NOMO-1 (cell line): ENCODE results near the gene ADAMTSL2.

Source experiments
- DNase-seq, 2 experiments: peaks; one replicate each; lab custom pipeline; 2025; ENCODE audit not compliant: unreplicated experiment in 2 of 2; lab: John Stamatoyannopoulos, UW

The ADAMTSL2 gene

DNA sequence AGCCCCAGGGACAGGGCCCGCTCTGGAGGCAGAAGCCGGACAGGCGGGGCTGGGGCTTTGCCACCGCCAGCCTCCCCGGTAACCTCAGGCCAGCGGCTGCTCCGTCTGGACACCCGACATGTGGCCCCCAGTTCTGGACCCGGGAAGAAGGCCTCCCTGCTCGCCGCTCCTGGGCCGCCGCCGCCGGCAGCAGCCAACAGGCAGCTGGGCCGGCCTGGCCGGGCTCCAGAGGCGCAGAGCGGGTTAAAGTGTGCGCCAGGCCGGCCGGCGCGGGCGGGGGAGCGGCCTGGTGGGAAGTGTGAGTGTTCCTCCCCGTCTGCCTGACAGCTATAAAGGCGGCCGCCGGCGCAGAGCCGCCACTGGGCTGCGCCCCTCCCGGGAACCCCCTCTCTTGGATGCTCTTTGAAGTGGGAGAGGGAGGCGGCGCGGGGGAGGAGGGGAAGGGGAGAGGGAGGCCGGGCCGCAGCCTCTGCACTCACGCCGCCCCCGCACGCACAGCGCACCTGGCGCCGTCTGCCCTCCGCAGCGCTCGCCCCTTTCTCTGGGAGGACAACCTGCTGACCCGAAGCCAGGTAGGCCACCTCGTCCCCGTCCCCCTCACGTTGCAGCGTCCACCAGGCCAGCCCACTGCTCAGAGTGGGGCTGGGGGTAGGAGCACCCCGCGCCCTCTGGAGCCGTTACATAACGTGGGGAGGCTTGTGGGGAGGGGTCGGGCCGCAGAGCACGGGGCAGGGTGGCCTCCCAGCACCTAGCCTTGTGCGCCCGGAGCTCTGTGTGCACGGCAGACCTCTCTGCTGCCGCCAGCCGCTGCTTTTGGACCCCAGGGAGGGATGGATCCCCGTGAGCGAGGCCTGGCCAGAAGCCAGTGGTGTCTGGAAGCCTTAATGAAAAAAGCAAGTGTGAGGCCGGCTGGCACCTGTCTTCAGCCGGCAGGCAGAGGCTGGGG lies at the start of gene ADAMTSL2:
ADAMTSL2 (plus strand) TSS at position 359 of the 946 bp plus-strand sequence. CDS start 2,009 bp downstream, outside the sequence.
- DNase-seq: no peak

DNA sequence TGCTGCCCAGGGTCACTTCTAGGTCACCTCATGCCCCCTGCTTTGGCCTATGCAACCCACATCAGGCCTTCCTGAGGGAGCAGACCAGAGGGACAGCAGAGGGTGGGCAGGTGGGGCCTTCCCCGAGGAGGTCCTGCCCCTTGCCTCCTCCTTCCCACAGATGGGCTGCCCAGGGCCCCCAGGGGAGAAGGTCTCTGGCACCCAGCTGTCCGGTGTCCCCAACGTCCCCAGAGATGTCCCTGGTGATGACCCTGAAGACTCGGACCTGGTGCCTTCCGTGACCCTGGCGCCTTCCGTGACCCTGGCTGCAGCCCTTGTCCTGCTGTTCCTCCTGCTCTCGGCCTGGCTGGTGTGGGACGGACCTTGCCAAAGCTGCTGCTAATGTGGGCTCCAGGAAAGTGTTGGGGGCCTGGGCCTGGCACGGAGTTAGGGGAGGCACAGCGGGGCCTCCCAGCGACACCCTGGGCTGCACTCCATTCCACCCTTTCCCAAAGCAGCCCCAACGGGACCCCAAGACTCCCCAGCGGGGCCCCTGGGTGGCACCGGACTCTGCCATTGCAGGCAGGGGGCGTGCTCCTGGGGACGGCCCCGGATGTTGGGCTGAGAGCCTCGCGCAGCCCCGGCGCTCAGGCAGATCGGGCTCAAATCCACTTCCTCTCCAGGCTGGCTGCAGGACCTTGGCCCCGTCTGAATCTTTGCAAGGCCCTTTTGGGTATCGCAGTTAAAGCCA lies 48.8 kb upstream of the ADAMTSL2 start:
- peak; percentile 51 to 55 for DNase-seq

- DNase-seq: no peak
These were observed 47.2 kb upstream of the ADAMTSL2 start for GRCh38 chr9:133487331-133487725.

- no peak for DNase-seq
These were observed 45.7 kb upstream of the ADAMTSL2 start for GRCh38 chr9:133488686-133489252.

DNA sequence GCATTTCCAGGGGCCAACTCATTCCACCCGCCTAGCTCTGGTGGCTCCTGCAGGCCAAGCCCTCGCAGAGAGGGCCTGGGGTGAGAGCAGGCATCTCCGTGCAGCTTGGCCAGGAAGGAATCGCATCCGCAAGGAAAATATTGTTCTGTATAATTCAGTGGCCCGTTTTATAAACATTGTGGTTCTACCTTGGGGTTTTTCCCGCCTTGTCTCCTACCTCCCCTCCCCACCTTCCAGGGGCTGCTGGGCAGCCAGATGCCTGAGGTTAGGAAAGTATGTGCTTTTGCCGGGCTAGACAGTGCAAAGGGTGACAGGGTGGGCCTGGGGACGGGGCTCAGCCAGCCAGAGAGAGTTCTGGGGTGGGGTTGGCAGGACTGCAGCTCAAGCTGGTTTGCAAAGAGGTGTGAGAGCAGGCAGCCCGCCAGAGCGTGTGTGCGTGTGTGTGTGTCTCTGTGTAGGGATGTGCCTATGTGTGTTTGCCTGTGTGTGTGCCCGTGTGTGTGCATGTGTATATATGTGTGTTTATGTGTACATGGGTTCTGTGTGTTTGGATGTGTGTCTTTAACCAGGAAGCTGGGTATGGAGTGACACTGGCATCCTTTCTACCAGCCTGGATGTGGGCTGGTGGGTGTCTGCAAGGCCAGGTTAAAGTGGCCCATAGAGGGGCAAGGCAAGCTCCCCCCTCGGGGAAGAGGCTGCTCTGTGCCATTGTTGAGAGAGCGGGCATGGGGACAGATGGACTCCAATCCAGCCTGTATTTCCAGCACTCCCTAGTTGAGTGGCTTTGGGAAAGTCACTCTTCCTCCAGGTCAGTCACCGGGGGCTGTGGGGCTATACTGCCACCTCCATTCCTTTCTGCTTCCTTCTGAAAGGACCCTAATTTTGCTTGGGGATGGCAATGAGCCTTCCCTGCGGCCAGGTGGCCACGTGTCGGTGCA lies 45.0 kb upstream of the ADAMTSL2 start:
- no peak for DNase-seq

DNA sequence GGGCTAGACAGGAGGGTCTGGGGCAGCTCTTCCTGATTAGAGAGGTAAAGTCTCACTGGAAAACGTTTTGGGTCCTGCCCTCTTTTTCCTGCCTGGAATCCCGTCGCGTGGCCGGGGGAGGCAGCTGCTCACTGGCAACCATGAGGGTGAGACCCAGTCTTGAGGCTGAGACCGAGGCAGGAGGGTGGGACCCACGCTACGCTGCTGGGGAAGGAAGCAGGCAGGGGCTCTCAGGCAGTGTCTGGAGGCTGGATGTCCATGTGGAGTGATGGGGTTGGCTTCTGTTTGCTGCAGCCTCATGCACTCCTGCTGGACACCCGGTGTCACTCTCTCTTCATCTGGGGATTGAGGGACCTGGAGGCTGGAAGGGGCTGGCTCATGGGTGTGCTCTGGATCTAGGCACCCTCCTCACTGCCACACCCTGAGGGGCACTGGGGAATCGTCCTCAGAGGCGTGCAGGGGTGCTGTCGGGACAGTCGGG lies 44.3 kb upstream of the ADAMTSL2 start:
- DNase-seq: no peak

- no peak for DNase-seq
These were observed 43.4 kb upstream of the ADAMTSL2 start for GRCh38 chr9:133490865-133491655.

DNA sequence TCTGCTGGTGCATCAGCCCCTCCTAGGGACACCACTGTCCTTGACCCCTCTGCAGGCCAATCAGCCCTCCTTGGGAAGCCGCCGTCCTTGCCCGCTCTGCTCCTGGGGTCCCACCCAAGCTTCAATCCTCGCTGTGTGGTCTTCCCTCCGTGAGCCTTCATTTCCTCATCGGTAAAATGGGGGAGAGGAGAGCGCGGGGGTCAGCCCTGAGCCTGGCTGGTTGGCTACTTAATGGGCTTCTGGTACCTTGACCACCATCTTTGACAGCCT lies 42.9 kb upstream of the ADAMTSL2 start:
- DNase-seq: no peak

DNA sequence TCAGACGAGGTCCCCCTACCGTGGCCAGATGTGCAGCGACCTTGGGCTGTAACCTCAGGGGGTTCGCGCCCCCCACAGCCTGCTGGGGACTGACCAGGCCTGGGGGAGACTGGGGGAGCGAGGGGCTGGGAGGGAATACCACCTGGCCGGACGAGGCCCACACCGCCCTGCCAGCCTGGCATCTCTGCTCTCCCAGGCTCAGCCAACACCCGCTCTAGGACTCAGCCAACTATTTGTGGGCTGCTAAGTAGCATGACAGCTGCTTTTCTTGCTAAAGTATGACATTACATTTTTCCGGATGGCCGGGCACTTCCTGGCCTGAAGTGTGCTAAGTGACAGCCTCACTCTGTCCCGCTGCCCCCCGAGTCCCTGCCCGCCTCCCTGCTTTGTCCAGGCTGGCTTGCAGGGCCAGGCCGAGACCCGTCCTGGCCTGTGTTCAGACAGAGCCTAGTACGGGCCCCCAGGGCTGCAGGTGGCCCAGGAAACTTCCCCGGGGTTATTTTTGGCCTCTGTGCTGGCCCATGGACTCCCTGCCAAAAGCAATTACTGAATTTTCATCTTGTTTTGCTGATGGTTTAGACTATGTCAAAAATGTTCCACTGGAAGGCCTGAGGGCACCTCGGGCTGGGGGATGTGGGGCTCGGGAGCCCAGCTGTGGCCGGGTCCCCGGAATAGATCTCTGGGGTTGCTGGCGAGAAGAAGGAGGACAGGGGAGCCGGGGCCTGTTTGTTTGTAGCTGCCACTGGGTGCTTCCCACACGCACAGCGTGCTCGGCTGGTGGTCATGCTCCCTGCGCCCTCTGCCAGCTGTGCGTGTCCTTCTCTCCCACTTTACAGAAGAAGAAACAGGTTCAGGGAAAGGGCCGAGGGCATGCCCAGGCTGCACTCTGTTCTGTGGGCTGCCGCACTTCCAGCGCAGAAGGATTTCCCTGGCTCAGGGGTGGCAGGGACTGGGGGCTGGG lies 42.2 kb upstream of the ADAMTSL2 start:
- DNase-seq: no peak

- no peak for DNase-seq
These were observed 41.1 kb upstream of the ADAMTSL2 start for GRCh38 chr9:133493428-133493827.

DNA sequence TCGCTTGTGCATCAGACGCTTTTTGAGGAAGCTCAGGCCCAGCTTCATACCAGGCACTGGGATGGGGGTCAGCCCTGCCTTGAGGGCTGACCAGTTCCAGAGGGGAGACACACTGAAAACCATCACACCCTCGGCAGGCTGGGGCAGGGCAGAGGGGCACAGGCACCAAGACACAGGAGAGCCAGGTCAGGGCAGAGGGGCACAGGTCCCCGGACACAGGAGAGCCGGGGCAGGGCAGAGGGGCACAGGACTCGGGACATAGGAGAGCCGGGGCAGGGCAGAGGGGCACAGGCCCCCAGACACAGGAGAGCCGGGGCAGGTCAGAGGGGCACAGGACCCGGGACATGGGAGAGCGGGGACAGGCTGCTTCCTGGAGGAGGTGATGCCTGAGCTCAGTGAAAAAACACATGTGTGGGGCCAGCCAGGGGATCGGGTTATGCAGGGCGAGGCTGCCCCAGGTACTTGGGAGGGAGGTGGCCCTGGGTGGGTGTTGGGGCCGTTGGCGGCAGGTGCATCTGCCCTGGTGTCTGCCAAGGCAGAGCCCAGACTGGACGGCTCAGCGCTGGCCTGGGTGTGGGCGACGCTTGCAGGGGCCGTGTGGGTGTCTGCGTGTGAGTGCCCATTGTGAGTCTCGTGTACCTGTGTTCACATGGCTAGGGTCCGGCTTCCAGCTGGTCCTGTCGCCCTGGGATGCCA lies 40.5 kb upstream of the ADAMTSL2 start:
- no peak for DNase-seq

GRCh38 chr9:133494636-133495326 lies 39.7 kb upstream of the ADAMTSL2 start:
- DNase-seq: no peak

DNA sequence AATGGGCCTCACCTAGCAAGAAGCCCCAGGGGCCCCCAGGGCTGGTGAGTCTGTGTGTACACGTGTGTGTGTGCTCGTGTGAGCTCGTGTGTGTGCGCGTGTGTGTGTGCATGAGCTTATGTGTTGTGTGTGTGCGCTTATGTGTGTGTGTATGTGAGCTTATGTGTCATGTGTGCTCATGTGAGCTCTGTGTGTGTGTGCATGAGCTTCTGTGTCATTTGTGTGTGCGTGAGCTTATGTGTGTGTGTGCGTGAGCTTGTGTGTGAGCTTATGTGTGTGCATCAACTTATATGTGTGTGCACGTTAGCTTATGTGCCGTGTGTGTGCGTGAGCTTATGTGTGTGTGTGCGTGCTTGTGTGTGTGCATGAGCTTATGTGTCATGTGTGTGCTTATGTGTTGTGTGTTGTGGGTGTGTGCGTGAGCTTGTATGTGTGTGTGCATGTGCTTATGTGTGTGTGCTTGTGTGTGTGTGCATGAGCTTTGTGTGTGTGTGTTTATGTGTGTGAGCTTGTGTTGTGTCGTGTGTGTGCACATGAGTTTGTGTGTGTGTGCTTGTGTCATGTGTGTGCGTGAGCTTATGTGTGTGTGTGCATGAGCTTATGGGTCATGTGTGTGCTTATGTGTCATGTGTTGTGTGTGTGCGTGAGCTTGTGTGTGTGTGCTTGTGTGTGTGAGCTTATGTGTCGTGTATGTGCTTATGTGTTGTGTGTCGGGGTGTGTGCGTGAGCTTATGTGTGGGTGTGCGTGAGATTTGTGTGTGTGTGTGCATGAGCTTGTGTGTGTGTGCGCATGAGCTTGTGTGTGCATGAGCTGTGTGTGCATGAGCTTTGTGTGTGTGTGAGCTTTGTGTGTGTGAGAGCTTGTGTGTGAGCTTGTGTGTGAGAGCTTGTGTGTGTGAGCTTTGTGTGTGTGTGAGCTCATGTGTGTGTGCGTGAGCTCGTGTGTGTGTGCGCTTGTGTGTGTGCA lies 38.9 kb upstream of the ADAMTSL2 start:
- DNase-seq: no peak

DNA sequence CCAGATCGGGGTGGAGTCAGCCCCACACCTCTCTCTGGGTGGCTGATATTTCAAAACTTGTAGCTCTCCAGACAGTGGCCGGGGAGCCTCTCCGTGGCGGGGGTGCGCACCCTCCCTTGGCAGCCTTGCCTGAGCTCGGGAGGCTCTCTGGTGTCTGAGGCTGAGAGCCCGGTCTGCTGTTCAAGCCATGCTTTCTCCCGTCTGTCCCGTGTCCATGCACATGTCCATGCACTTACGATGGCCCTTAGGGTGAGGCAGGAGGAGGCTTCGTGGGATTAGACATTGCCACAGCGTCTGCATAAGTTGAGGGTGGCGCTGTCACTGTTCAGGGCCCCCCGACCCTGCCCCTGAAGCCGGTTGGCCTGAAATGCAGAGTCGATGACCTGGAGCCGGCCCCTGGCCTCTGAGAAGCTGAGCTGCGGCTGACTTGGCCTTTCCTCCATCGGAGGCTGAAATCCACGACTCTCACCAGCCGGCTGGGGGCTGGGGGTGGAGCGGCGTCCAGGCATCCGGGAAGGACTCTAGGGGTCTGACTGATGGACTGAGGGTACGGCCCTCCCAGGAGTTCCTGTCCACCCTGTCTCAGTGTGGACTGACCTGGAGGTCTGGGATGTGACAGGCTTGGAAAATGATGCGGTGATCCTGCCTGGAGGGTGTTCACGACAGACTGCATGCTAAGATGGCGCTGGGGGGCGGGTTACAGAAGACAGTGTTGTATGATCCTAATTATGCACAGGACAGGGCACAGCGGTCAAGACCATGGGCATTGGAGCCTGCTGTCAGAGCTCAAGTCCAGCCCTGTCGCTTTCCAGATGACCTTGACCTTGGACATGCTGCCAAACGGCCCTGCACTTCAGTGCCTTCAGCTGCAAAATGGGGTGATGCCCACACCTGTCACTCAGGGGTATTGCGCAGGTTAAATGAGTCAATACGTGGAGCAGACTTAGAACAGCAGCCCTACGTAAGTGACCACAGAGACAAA lies 37.4 kb upstream of the ADAMTSL2 start:
- no peak for DNase-seq
